Measurements from ENCODE around the gene UBE2O. TPM values are rescaled to one million over a fixed set of nuclear protein-coding genes. Genes with fewer than 3 reads are reported as not detected.

Gene UBE2O
- polyA plus RNA-seq, 1 experiment, result 14.2 TPM

GRCh38 chr17:76466775-76467130 lies 13.8 kb upstream of the UBE2O start:
- Histone ChIP-seq H3K4me3 (ENCODE audit: low read depth, low read length) (no peak overlapping the region), H3K9me3 (ENCODE audit: control insufficient read depth, insufficient read depth, low read length) (no peaks in the 10 kb centered on the region), H3K27me3 (ENCODE audit: control insufficient read depth, insufficient read depth, low read length) (no peaks in the 10 kb centered on the region), H3K27ac (ENCODE audit: low read depth, low read length) (no peak overlapping the region)
- POLR2A ChIA-PET, result interaction anchor here (1.2 kb wide), 1 partner anchor 32 kb away, joined by 3 read pairs; no protein-coding TSS in a partner anchor
- no peak for DNase-seq (ENCODE audit: low read depth, low spot score)
- TF ChIP-seq CTCF (IDR thresholded peaks at IDR 0.05; ENCODE audit: low read depth, low read length), result no peak
- CTCF ChIA-PET, result interaction anchor here (0.6 to 6.9 kb wide), 16 partner anchors 8 to 185 kb away, joined by 3 to 121 read pairs (median 6); partner anchors contain the start of genes RHBDF2 and UBE2O

GRCh38 chr17:76462556-76463290 lies 9.8 kb upstream of the UBE2O start:
- TF ChIP-seq CTCF (IDR thresholded peaks at IDR 0.05; ENCODE audit: low read depth, low read length), result no peak
- Histone ChIP-seq H3K27me3 (ENCODE audit: control insufficient read depth, insufficient read depth, low read length) (no peaks in the 10 kb centered on the region), H3K4me3 (ENCODE audit: low read depth, low read length) (no peak overlapping the region), H3K9me3 (ENCODE audit: control insufficient read depth, insufficient read depth, low read length) (no peaks in the 10 kb centered on the region), H3K27ac (ENCODE audit: low read depth, low read length) (no peak overlapping the region)
- CTCF ChIA-PET, result interaction anchor here (1.3 to 6.9 kb wide), 4 partner anchors 9 to 161 kb away, joined by 5 to 121 read pairs (median 8); partner anchors contain the start of gene UBE2O
- POLR2A ChIA-PET, result interaction anchor here (0.7 to 1.1 kb wide), 2 partner anchors 31 to 45 kb away, joined by 4 to 6 read pairs; no protein-coding TSS in a partner anchor
- no peak for DNase-seq (ENCODE audit: low read depth, low spot score)

- no peaks in the 10 kb centered on the region for H3K27me3 ChIP-seq (ENCODE audit: control insufficient read depth, insufficient read depth, low read length)
- no peak overlapping the region for H3K27ac ChIP-seq (ENCODE audit: low read depth, low read length)
- H3K9me3 ChIP-seq (ENCODE audit: control insufficient read depth, insufficient read depth, low read length), result no peaks in the 10 kb centered on the region
- H3K4me3 ChIP-seq (ENCODE audit: low read depth, low read length), result no peak overlapping the region
- CTCF ChIA-PET, result interaction anchor here (1.3 to 6.9 kb wide), 4 partner anchors 8 to 162 kb away, joined by 5 to 121 read pairs (median 8); partner anchors contain the start of gene UBE2O
- DNase-seq (ENCODE audit: low read depth, low spot score), result no peak
- POLR2A ChIA-PET, result interaction anchor here (1.1 kb wide), 1 partner anchor 31 kb away, joined by 4 read pairs; no protein-coding TSS in a partner anchor
- TF ChIP-seq CTCF (IDR thresholded peaks at IDR 0.05; ENCODE audit: low read depth, low read length), result no peak
Observed at GRCh38 chr17:76461765-76462555, 9.0 kb upstream of the UBE2O start.

GRCh38 chr17:76459674-76460073 lies 6.7 kb upstream of the UBE2O start:
- ChIA-PET POLR2A (no interaction called here), CTCF (interaction anchor here (0.5 to 4.3 kb wide), 17 partner anchors 8 to 222 kb away, joined by 3 to 78 read pairs (median 10); partner anchors contain the start of genes AANAT and RHBDF2)
- Histone ChIP-seq H3K9me3 (ENCODE audit: control insufficient read depth, insufficient read depth, low read length) (no peaks in the 10 kb centered on the region), H3K4me3 (ENCODE audit: low read depth, low read length) (no peak overlapping the region), H3K27me3 (ENCODE audit: control insufficient read depth, insufficient read depth, low read length) (no peaks in the 10 kb centered on the region), H3K27ac (ENCODE audit: low read depth, low read length) (no peak overlapping the region)
- DNase-seq (ENCODE audit: low read depth, low spot score), result no peak
- no peak for TF ChIP-seq CTCF (IDR thresholded peaks at IDR 0.05; ENCODE audit: low read depth, low read length)

Data from AG04450 (cell line).